ENCODE results near the gene SLC7A1.

GRCh38 chr13:29576581-29576980 is 18.9 kb downstream of the SLC7A1 start:
- no peak for TF ChIP-seq POLR2A (IDR thresholded peaks at IDR 0.05)
- no peak for TF ChIP-seq CTCF (IDR thresholded peaks at IDR 0.05 in 8 of 11, conservative IDR thresholded peaks at IDR 0.05 in 3 of 11)

Data from spleen (tissue), 7 donors.